Measurements from ENCODE around the gene NSD2. TPM values are rescaled to one million over a fixed set of nuclear protein-coding genes. Genes with fewer than 3 reads are reported as not detected.
"Not testable (repeated sequence)": the region's sequence is repeated elsewhere in the genome, so short reads cannot be mapped to it uniquely, and the experiment has no call there.

Gene NSD2
- total RNA-seq, 2 donors from 2014 or later = 64.5 to 115 TPM

DNA sequence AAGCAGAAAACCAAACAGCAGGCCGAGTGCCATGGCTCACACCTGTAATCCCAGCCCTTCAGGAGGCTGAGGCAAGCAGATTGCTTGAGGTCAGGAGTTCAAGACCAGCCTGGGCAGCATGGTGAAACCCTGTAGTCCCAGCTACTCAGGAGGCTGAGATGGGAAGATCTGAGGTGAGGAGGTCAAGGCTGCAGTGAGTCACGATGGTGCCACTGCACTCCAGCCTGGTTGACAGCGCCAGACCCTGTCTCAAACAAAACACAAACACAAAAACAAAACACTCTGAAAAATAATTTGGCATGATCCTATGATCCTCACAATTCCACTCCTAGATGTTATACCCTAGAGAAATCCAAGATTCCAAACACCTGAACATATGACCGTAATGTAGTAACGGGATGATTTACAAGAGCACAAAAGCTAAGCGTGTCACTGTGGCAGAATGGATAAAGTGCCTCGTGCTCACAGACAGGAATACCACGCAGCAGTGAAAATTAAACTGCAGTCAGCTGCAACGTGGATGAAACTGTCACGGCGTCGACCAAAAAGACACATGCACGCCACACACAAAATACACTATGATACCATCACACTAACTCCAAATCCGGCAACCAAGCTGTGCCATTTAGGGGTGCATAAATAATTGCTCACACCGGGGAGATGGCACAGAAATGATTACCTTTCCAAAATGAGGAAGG, 135.9 kb downstream of the NSD2 start:
- ATAC-seq = no peak
- no peak for DNase-seq
- intact Hi-C loops (cut with DNase I, micrococcal nuclease) = no loop called here

DNA sequence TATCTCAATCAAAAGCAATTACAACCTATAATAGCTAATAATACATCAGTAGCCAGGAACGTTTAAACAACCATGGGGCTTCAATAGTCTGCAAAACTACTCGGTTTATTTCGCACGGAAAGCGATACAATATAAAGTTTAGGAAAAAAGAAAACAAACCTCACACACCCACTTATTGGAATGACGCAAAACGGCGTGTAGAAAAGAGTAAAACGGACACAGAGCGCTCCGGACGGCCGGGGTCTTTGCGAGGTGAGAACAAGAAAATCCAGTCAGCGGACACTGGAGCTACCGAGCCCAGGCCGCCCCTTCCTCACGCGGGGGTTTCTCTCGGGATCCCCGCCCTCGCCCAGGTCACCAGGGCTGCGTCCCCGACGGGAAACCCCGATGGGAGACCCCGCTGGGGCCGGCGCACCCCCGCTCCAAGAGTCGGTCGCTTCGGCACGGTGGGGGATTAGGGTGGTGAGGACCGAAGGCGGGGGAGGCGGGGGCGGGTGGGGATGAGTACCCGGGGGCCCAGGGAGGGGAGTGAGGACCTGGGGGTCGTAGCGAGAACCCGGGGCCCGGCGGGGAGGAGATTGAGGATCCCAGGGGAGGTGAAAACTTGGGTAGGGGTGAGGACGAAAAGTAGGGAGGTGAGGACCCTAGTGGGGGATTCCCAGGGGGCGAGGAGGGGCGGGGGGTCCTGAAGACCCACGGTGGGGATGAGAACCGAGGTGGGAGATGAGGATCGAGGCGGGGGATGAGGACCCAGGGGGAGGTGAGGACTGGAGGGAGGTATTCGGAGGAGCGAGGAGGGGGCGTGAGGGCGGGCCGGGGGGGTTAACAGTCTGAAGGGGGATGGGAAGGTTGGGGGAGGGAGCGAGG, 136.8 kb downstream of the NSD2 start:
- intact Hi-C loops (cut with DNase I, micrococcal nuclease) = no loop called here
- ATAC-seq (no peak), DNase-seq (peak in 1 of 2 donors; percentile 35)

DNA sequence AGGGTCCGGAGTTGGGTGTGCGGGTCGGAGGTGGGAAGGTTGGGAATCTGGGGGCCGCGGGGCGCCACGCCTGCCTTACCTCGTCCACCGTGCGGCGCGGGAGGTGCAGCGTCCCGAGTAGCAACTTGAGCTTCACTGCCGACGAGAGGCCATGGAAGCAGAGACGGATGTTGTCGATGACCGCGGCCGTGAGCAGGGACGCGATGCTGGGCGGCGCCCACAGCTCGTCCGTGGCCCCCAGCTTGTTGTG, 137.4 kb downstream of the NSD2 start:
- DNase-seq (no peak), ATAC-seq (peak; percentile 15)
- intact Hi-C loops (cut with DNase I, micrococcal nuclease) = no loop called here

DNA sequence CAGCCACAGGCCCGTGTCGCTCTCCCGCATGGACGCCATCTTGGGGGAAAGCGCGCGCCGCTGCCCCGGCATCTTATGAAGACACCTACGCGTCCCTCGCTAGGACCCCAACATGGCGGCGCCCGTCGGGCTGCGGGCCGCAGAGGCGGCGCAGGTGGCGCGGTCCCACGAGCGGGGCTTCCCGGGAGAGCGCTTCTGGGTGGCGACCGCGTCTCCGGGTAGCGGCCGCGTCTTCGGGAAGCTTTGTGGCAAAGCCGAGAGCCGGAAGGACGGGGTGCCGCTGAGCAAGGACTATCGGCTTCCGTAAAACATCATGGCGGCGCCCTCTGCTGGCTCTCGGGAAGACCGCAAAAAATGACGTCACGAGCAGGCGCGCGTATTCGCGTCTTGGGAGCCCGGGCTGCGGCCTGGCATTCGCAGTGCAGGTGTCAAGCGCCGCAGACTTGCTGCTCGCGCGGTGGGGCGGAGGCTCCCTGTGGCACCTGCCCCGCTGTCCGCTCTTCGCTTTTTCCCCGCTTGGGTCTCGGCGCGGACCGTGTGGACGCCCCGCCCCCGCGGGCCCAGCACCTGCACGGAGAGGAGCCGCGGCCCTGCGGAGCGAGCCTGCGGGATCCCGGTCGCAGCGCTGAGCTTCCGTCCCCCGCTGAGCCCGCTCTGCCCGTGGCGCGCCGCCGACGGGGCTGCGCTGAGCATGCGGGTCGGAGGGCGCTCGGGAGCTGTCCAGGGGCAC, 137.9 kb downstream of the NSD2 start, which contains the start of gene NELFA:
Gene NELFA (minus strand): TSS at position 54 of the 730 bp plus-strand sequence. CDS start 15 bp downstream, at position 39.
- DNase-seq = peak; percentile 95 to 98
- ATAC-seq = peak; percentile 88
- intact Hi-C loops (cut with DNase I, micrococcal nuclease) = no loop called here

DNA sequence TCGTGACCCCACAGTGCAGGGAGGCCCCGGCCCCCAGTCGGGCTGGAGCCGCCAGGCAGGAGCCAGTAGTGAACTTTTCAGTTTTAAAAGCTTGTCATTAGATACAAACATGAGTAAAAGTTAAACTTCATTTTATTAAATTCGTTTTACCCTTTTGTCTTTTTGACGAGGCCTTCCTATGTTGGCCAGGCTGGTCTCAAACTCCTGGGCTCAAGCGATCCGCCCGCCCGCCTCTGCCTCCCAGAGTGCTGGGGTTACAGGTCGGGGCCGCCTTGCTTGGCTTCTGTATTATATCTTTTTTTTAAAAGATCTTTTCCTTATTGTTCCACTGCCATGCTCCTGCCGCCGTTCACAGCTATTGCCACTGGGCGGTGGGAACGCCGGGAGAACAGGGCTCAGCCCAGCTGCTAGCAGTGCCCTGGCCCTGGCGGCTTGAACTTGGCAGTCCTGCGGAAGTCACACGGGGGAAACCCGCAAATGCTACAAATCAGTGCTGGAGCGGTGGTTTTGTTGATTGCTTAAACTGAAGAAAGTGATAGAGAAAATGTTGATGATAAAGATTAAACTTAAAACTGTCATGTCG, 138.5 kb downstream of the NSD2 start:
- peak; percentile 74 for ATAC-seq
- intact Hi-C loops (cut with DNase I, micrococcal nuclease) = no loop called here
- peak; percentile 80 to 82 for DNase-seq

DNA sequence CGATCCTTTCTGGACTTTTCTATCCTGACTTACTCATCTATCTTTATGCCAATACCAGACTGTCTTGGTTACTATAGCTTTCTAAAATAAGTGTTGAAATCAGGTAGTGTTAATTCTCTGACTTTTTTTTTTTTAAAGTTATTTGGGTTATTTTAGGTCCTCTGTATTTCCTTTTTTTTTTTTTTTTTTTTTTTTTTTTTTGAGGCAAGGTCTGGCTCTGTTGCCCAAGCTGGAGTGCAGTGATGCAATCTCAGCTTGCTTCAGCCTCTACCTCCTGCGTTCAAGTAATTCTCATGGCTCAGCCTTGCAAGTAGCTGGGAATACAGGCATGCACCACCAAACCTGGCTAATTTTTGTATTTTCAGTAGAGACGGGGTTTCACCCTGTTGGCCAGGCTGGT, 140.4 kb downstream of the NSD2 start:
- no peak for ATAC-seq
- intact Hi-C loops (cut with DNase I, micrococcal nuclease) = no loop called here
- DNase-seq = no peak

DNA sequence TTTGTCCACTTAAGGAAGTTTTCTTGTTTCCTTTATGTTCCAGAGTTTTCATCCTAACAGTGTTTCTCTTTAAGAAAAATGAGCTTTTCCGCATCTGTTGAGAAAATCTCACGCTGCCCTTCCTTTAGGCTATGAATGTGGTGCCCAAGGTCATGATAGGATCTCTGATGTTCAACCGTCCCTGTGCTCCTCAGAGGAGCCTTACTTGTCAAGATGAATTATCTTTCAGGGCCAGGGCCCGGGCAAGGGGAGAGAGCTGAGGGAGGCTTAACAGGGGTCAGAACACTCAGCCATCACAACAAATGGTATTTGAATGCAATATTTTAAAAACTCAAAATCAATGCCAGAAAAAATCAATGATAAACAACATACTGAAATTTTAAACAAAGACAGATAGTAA, 143.8 kb downstream of the NSD2 start:
- intact Hi-C loops (cut with DNase I, micrococcal nuclease) = no loop called here
- DNase-seq = no peak
- ATAC-seq = no peak

DNA sequence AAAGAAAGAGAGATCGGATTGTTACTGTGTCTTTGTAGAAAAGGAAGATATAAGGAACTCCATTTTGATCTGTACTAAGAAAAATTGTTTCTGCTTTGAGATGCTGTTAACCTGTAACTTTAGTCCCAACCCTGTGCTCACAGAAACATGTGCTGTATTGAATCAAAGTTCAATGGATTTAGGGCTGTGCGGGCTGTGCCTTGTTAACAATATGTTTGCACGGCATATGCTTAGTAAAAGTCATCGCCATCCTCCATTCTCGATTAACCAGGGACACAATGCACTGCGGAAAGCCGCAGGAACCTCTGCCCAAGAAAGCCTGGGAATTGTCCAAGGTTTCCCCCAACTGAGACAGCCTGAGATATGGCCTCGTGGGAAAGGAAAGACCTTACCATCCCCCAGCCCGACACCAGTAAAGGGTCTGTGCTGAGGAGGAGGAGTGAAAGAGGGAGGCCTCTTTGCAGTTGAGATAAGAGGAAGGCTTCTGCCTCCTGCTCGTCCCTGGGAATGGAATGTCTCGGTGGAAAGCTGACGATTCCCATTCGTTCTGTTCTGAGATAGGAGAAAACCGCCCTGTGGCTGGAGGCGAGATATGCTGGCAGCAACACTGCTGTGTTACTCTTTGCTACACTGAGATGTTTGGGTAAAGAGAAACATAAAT, 150.3 kb downstream of the NSD2 start:
- intact Hi-C loops (cut with DNase I, micrococcal nuclease); DNase-seq: not testable (repeated sequence)
- ATAC-seq = peak; percentile 51

DNA sequence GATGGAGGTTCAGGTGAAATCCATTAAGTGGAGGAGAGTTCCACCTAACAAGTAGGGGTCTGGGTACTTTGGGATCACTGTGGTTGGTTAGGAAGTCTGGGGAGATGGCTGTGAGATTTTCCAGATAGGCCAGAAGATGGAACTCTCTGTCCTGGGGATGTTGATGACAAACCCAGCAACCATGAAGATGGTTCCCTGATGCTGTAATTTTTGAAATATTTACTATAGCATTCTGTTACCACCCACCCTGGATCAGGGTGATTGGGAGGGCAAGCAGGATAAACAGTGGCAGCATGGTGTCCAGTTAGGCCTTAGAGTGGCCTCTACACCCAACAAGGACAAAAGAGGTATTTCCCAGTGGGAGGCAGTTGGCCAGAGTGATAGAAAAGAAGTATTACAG, 153.5 kb downstream of the NSD2 start:
- DNase-seq = no peak
- no peak for ATAC-seq
- intact Hi-C loops (cut with DNase I, micrococcal nuclease) = no loop called here

DNA sequence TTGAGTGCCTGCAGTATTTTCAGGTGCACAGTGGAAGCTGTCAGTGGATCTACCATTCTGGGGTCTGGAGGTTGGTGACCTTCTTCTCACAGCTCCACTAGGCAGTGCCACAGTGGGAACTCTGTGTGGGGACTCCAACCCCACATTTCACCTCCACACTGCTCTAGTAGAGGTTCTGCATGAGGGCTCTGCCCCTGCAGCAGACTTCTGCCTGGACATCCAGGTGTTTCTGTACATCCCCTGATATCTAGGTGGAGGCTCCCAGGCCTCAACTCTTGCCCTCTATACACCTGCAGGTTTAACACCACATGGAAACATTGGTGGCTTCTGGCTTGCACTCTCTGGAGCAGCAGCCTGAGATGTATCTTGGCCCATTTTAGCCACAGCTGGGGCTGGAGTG, 154.6 kb downstream of the NSD2 start:
- DNase-seq (no peak), ATAC-seq (no peak)
- intact Hi-C loops (cut with DNase I, micrococcal nuclease) = no loop called here

DNA sequence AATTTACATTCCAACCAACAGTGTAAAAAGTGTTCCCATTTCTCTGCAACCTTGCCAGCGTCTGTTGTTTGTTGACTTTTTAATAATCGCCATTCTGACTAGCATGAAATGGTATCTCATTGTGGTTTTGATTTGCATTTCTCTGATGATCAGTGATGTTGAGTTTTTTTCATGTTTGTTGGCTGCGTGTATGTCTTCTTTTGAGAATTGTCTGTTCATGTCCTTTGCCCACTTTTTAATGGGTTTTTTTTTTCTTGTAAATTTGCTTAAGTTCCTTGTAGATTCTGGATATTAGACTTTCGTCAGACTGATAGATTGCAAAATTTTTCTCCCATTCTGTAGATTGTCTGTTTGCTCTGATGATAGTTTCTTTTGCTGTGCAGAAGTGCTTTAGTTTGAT, 155.9 kb downstream of the NSD2 start:
- ATAC-seq; intact Hi-C loops (cut with DNase I, micrococcal nuclease); DNase-seq: not testable (repeated sequence)

DNA sequence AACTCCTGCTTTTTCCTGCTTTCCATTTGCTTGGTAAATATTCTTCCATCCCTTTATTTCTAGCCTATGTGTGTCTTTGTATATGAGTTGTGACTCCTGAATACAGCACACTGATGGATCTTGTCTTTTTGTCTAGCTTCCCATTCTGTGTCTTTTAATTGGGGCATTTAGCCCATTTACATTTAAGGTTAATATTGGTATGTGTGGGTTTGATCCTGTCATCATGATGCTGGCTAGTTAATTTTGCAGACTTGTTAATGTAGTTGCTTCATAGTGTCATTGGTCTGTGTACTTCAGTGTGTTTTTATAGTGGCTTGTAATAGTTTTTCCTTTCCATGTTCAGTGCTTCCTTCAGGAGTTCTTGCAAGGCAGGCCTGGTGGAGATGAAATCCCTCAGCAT, 160.0 kb downstream of the NSD2 start:
- ATAC-seq; DNase-seq; intact Hi-C loops (cut with DNase I, micrococcal nuclease): not testable (repeated sequence)

Small RNA genes lying within 50 kb of the gene (microRNA-seq; reads per million reads assigned to microRNA genes)
- 0.53 to 1.4 reads per million in 2 donors for gene MIR943

Other genes starting within 250 kb of the NSD2 start
- under 1 TPM; 0.49 to 0.61 TPM for gene FAM53A, start 187.1 kb upstream of the NSD2 start, total RNA-seq
- gene SLBP, start 159.1 kb upstream of the NSD2 start, total RNA-seq = 10 to 100 TPM; 23.3 to 27.3 TPM
- 10 to 100 TPM; 51.1 to 60.3 TPM for gene TMEM129, start 150.1 kb upstream of the NSD2 start, total RNA-seq
- gene TACC3, start 149.9 kb upstream of the NSD2 start, total RNA-seq = 10 to 100 TPM in 1 of 2 donors, 1 to 10 TPM in 1; 8.9 to 18.3 TPM
- gene FGFR3, start 78.1 kb upstream of the NSD2 start, total RNA-seq = 10 to 100 TPM; 46.5 to 57.4 TPM
- 100 to 1,000 TPM; 112 to 160 TPM for gene LETM1, start 15.2 kb upstream of the NSD2 start, total RNA-seq
- 10 to 100 TPM; 28.2 to 28.7 TPM for gene NELFA, start 137.6 kb downstream of the NSD2 start, total RNA-seq
- gene NAT8L, start 187.9 kb downstream of the NSD2 start, total RNA-seq = under 1 TPM; 0.06 to 0.25 TPM

Data from left colon (tissue), 2 donors.